HG02678 (cell line): ENCODE results near the gene HTRA1.

Experiments used
- ATAC-seq: cut with Tn5 transposase; IDR thresholded peaks from one replicate; pipeline ENCODE4 v1.9.1; 2021; ENCODE audit warnings: mild to moderate bottlenecking, moderate library complexity; ENCODE audit not compliant: unreplicated experiment

The HTRA1 gene

GRCh38 chr10:122493761-122494160 is 32.4 kb downstream of the HTRA1 start:
- ATAC-seq = no peak

GRCh38 chr10:122494173-122494820 is 32.9 kb downstream of the HTRA1 start:
- ATAC-seq = no peak

DNA sequence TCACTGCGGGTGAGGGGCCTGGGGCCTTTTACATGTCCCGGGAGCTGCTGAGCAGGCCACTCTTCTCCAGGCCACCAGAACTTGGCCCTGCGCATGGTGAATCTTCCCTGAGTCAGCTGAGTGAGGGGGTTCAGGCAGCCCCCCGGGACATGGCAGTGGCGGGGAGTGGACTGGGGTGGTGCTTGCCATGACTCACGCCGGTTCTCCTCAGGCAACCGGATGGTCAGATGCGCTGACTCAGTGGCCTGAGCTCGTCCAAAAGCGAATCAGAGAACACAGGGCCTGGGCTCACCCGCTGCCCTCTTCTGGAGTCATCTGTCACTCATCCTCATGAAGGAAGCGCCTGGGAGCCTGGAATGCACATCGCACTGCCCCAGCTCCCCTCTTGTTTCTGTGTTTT is 33.5 kb downstream of the HTRA1 start:
- ATAC-seq = no peak

- ATAC-seq = no peak
Observed at GRCh38 chr10:122495406-122496340, 34.3 kb downstream of the HTRA1 start.

DNA sequence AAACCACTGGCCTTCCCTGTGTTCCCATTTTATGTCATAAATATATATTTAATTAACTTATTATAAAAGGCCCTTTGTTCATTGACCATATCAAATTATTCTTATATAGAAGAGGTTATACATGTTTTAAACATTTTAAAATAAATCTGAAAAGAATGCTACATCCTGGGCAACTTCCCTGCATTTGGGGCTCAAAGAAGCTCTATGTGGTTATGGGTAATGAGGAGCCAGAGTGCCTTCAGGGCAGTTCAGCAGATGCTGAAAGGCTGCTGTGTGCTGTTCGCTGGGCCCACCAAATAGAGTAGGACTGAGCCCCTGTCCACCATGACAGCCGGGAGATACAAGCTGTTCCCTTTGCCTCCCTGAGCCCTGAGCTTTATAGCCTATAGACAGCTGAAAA is 35.9 kb downstream of the HTRA1 start:
- no peak for ATAC-seq

DNA sequence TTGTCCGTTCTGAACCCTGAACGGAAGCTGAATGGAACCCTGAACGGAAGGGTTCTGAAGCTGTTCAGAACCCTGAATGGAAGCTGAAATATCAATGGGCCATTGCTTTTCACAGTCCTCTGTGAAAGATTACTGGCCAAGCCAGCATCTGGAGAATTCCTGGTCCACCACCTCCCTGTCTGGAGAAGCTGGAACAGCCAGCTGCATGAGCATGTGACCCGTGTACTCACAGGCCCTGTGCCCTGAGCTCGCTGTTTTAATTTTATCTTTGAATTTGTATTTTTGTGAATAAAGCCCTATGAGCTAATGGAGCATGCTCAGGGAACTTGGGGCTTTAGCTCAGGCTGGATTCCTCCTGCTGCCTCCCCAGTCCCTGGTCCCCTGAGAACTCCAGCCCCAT is 37.2 kb downstream of the HTRA1 start:
- ATAC-seq = no peak

GRCh38 chr10:122499012-122499411 is 37.7 kb downstream of the HTRA1 start:
- ATAC-seq = no peak

DNA sequence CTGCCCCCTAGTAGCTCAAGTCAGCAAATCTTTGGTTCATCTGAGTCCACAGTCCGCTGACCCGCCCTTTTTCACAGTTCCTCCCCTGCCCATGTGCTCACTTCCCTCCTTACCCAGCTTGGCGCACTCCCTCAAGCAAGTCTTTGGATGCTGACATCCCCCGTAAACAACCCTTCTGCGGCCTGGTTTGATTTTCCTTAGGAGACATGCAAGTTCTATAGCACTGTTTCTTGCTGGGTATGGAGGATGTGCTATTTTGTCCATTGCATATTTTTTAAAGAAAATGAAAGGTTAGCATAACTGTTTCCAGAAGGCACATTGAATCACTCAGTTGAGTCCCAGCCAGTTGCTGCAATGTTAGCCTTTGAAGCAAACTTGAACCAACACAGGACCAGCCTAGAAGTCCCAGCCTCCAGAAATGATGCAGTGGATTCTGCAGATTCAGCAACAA is 38.2 kb downstream of the HTRA1 start:
- no peak for ATAC-seq

DNA sequence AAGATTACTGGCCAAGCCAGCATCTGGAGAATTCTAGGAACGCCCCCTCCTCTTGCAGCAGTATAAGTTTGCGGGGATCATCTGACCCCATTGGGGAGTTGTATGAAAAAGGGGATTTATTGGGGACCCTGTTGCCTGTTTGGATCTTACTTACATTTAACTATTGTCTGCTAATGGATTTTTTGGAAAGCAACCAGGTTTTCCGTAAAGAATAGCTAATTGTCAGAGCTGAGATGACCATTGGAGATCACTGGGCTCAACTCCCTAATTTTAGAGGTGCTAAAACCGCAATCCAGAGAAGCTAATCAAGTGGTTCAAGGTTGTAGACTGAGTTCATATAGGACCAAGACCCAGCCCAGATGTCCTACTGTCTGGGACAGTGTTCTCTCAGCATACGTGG is 38.8 kb downstream of the HTRA1 start:
- ATAC-seq = no peak

GRCh38 chr10:122500726-122501125 is 39.4 kb downstream of the HTRA1 start:
- ATAC-seq = no peak

GRCh38 chr10:122503012-122503411 is 41.7 kb downstream of the HTRA1 start:
- no peak for ATAC-seq

- no peak for ATAC-seq
Observed at GRCh38 chr10:122503886-122504609, 42.7 kb downstream of the HTRA1 start.

DNA sequence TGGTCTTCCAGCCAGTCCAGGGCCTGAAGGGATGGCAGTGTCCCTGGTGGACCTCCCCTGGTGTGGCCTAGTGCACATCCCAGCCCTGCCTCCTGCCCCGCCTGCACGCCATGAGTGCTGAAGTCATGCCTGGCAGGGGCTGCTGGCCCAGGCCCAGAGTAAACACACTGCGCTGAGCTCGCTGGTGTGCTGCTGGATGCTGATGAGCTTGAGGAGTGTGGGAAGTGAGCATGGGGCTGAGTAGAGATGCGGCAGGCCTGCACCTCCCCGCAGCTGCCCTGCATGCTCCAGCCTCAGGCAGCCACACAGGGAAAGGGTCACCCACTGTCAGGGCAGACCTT is 43.2 kb downstream of the HTRA1 start:
- ATAC-seq = no peak

GRCh38 chr10:122505011-122505410 is 43.7 kb downstream of the HTRA1 start:
- ATAC-seq = no peak

- ATAC-seq = no peak
Observed at GRCh38 chr10:122505885-122506645, 44.7 kb downstream of the HTRA1 start.

DNA sequence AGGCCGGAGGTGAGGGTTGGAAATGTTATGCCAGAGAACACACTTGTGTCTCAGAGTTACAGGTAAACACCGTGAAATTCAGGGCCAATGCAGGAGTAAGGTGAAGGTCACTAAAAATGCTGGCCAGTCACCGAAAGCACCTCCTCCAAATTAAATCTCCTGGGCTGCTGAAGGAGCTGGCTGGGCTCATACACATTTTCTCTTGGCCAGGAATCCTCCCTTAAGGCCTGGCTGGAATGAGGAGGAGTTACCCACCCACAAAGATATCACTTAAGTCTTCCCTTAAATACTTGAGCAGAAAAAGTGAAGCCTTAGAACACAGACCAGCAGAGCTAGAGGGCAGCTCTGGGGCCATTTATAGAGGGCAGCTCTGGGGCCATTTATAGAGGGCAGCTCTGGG is 46.3 kb downstream of the HTRA1 start:
- ATAC-seq = no peak

DNA sequence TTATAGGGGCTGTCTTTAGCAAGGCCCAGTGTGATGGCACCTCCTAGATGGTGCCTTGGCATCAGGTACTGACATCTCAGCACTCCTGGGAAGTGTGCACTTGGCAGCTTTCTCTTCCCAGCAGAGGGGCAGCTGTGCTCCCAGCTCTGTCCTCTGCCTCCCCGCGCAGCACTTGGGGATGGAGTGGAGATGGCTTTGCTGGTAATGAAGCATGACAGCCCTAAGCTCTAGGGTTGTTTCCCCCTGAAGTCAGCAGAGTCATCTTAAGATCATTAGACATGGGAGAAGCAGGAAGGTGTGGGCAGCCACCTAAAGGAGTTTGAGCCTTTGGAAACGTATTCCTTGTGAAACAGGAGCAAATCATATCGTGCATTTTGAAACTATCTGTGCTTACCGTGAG is 46.7 kb downstream of the HTRA1 start:
- no peak for ATAC-seq

DNA sequence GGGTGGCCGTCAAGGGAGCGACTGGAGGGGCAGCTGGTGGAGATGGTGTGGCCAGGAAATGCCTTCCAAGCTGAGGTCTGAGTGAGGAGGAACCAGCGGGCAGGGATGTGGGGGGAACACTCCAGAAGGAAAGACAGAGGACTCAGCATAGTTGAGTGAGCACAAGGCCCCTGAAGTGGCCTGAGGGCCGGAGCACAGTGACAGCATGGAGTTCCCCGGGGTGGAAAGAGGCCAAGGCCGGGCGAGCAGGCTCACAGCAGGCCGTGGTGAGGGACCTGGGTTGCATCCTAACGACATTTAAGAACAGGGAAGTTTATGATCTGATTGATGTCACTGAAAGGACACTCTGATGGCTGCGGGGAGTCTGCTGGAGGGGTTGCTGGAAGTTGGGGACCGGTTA is 48.0 kb downstream of the HTRA1 start:
- no peak for ATAC-seq

- no peak for ATAC-seq
Observed at GRCh38 chr10:122510326-122510725, 49.0 kb downstream of the HTRA1 start.

DNA sequence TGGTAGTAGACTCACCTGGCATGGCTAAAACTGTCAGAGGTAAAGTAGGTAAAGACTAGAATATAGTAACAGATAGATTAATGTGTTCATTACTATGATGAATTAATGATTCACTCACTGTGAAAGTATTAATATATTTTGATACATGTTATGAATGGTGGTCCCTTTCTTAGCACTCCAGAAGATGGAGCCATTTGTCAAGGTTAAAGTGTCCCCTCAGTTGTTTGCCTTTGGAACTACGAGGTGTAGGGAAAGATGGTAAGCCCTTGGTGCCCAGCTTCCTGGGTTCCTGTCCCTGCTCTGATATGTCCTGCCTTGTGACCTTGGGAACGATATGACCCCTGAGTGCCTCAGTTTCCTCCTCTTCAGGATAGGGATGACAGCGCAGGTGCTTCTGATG is 49.4 kb downstream of the HTRA1 start:
- no peak for ATAC-seq

GRCh38 chr10:122513053-122513452 is 51.7 kb downstream of the HTRA1 start:
- no peak for ATAC-seq
